Skin epidermis (tissue), 12 donors: Measurements from ENCODE around the gene FMNL3.
"Not testable (repeated sequence)": the region's sequence is repeated elsewhere in the genome, so short reads cannot be mapped to it uniquely, and the experiment has no call there.

ENCODE experiments used
- H3K27ac ChIP-seq, 21 experiments: fragments of 200-600 bp; sonication (generic) in 11 of 21; one replicate each; pipeline ENCODE4 v1.5.0; 2020; ENCODE audit warnings: mild to moderate bottlenecking in 3 of 21, inconsistent platforms in 2 of 21, moderate library complexity in 2 of 21
- H3K4me3 ChIP-seq, 7 experiments: fragments of 200-600 bp; sonication (generic) in 2 of 7; one replicate each; pipeline ENCODE4 v1.5.0; 2020; ENCODE audit warnings: inconsistent platforms in 2 of 7, mild to moderate bottlenecking in 2 of 7, moderate library complexity in 1 of 7

FMNL3 gene

DNA sequence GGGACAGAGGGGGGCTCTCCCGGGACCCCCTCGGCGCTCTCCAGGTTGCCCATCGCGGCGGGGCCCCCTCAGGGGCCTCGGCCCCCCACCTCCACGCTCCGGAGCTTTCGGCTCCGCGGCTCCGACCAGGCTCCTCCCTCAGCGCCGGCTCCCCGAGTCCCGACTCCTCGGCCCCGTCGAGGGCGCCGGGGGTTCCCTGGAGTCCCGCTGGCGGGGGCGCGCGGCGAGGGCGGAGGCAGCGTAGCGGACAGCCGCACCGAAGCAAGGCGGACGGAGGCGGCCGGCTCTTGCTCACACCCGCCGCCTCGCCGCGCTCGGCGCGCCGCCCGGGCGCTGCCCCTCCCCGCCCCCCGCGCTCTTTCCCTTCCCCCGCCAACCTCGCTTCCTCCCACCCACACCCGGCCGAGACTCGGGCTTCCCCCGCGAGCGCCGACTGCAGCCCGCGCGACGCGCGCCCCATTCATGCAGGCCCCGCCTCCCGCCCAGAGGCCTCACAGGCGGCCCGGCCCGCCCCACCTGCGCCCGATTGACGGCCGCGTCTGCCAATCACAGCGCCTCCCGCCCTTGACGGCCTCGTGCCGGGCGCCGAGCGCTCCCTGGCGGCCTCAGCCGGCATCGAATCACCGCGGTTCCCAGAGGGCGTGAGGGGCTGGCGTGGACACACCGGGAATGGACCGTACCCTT lies at the start of gene FMNL3:
FMNL3 (minus strand) TSS at position 278 of the 684 bp plus-strand sequence; CDS start at position 53, 225 bp downstream.
- peak within 1 kb of the TSS; percentile 59 to 98 (median 93) for H3K27ac ChIP-seq

GRCh38 chr12:49750996-49751393 lies 43.8 kb upstream of the FMNL3 start:
- Histone ChIP-seq H3K4me3 (no peak overlapping the region), H3K27ac (peak overlapping the region in 1 of 21 experiments; percentile 31)

More for the DNA sequence above, at the start of gene FMNL3:
- peak within 1 kb of the TSS; percentile 64 to 95 (median 87) for H3K4me3 ChIP-seq

GRCh38 chr12:49750027-49750995 lies 43.1 kb upstream of the FMNL3 start:
- Histone ChIP-seq H3K4me3 (no peak overlapping the region), H3K27ac (peak overlapping the region in 1 of 21 experiments; percentile 31)

DNA sequence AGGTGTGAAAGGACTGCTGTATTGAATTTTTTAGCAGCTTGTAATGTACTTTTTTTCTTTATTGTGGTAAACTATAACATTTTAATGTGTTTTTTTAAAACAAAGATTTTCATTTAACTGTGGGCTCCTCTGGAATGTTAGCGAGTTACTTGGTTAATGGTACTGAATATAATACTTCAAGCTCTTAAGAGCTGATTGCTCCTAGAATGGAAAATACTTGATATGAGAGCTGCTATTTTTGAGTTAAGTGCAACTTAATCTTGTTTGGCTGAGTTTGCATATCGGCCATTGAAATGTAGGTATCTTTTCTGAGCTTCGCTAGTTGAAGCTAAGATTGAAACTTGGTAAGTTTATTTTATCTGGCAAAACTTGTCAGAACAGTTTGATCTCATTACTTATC lies 41.6 kb upstream of the FMNL3 start:
- Histone ChIP-seq H3K27ac (no peak overlapping the region), H3K4me3 (no peak overlapping the region)

DNA sequence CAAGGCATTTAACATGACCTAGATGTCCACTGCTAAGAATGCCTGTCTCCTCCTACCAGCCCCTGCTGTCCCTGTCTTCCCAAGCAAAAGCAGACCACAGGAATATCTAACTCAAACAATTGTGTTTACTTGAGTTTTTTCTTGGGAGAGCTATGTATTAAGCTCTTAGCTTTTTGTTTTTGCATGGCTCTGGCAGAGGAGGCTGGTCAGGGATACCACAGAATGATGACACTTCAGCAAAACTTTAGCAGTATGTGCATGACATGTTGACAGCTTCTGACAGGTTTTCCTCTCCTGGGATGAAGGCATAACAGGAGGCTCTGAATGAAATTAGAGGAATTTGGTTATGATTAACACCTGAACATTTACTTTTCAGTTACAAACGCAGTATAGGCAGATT lies 41.1 kb upstream of the FMNL3 start:
- no peak overlapping the region for H3K4me3 ChIP-seq
- no peak overlapping the region for H3K27ac ChIP-seq

- H3K4me3 ChIP-seq = no peak overlapping the region
- no peak overlapping the region for H3K27ac ChIP-seq
Measured at GRCh38 chr12:49744363-49744885, 37.2 kb upstream of the FMNL3 start.

DNA sequence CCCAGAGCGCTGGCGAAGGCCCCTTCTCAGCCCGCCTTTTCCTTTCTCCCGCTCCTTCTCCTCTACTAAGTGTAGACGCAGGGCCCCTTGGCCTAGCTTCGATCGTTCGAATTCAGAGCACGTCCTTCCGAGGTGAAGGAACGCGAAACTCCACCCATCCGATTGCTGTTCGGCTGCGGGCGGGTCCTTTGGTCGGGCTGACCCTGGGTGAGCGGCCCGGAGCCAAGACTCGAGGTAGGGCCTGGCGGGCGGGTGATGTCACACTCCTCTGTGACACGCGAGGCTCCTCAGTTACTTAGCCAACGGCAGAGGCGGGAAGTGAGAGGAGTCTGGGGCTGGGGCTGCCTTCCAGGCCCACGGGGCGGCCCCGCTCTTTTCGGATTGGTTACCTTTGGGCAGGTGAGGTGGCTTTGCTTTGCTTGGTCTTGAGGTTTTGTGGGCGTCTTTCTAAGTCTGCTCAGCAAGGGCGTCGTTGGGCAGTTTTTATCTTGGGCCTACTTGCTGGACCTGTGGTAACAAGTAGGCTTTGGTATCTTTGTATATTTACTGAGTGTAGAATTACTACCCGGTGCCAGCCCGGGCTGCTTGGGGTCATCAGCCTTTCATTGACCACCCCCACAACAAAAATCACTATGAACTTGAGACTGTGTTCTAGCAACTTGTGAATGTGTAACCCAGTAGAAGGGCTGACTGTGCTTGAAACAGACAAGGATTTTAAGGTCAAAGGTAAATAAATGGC lies 34.8 kb upstream of the FMNL3 start:
- Histone ChIP-seq H3K4me3 (peak overlapping the region; percentile 66 to 85 (median 75)), H3K27ac (peak overlapping the region; percentile 52 to 99 (median 98))

- Histone ChIP-seq H3K27ac (peak within 1 kb of the TSS; percentile 52 to 99 (median 98)), H3K4me3 (peak within 1 kb of the TSS; percentile 66 to 85 (median 75))
Measured at GRCh38 chr12:49740930-49741881, 34.0 kb upstream of the FMNL3 start, which contains the start of gene TMBIM6. TSS of gene TMBIM6 (plus strand) at chr12:49741557. CDS start at chr12:49752494, 10,937 bp downstream.

GRCh38 chr12:49740277-49740676 lies 33.1 kb upstream of the FMNL3 start:
- not testable (repeated sequence) for H3K4me3 ChIP-seq

DNA sequence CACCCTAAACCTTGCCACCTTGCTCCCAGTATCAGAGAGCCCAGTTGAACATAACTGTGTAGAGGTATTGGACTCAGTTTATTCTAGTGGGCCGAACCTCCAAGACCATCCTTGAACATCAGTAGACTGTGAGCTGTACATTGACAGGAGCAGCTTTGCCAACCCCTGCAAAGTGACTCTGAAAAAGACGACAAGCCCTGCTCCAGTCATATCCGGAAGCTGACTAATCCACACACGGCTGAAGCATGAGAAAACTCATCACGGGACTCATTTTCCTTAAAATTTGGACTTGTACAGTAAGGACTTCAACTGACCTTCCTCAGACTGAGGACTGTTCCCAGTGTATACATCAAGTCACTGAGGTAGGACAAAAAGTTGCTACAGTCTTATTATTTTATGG lies 31.5 kb upstream of the FMNL3 start:
- H3K27ac ChIP-seq, H3K4me3 ChIP-seq: not testable (repeated sequence)

More at GRCh38 chr12:49740277-49740676, 33.1 kb upstream of the FMNL3 start:
- not testable (repeated sequence) for H3K27ac ChIP-seq

DNA sequence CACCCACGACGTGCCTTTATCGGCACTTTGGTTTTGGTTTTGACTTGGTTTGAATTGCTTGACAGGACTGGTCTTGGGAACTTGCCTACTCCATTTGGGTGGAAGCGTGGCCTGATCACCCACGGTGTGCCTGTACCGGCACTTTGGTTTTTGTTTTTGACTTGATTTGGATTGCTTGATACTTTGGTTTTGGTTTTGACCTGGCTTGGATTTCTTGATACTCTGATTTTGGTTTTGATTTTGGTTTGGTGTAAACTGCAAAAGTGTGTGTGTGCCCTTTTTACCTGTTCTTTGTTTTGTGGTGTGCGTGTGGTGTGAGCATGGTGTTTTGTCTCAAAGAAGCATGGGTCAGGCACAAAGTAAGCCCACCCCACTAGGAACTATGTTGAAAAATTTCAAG lies 27.7 kb upstream of the FMNL3 start:
- H3K27ac ChIP-seq, H3K4me3 ChIP-seq: not testable (repeated sequence)

DNA sequence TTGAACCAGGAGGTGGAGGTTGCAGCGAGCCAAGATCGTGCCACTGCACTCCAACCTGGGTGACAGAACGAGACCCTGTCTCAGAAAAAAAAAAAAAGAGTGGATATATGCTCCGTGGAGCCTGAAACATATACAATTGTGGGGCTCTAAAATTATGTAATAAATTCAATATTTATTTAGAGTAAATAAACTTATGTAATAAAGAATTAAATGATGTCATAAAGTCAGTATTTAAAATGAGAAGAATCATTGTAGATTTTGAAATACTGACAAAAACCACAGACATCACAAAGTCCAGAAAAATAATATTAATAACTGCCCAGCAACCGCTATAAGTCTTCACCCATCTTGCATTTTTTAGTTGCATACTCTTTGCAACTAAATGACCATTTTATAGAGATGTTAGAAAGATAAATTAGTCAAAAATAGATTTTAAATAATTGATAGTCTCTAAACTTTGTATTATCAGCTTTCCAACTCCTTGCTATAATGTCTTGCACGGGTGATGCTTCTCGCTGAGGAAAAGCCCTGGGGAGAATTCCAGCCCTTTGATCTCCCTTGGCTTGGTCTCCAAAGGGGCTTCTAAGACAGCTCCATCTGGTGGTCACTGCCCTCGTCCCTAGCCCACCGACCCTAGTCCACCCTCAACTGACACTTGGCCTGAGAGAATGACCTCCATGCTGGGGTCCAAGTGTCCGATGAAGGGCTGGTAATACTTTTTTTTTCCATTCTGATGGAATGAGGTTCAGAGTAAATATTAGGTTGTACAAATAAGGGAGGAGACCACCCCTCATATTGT lies 26.2 kb upstream of the FMNL3 start:
- H3K4me3 ChIP-seq = no peak overlapping the region
- H3K27ac ChIP-seq = no peak overlapping the region

DNA sequence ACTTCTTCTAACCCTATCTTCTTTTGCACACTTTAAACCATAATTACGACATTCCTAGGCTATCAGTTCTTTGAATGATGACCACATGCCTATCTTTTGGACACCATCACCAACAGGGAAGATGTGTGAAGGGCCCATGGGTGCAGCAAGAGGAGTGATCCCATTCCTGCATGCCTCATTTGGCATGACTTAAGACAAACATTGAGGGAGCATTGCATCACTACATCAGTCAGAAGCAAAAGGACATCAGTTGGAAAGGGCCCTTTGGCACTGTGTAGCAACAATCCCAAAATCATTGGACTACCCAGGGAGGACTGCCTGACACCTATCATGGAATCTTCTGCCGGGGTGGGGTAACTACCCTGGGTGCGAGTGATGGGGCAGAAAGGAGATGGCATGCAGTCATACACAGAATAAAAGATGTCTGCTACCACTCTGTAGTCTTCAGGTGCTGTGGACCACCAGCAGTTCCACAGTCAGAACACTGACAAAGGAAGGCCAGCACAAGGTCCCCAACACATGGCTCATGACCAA lies 23.4 kb upstream of the FMNL3 start:
- Histone ChIP-seq H3K27ac (no peak overlapping the region), H3K4me3 (no peak overlapping the region)

GRCh38 chr12:49730050-49730449 lies 22.8 kb upstream of the FMNL3 start:
- Histone ChIP-seq H3K27ac (no peak overlapping the region), H3K4me3 (no peak overlapping the region)

DNA sequence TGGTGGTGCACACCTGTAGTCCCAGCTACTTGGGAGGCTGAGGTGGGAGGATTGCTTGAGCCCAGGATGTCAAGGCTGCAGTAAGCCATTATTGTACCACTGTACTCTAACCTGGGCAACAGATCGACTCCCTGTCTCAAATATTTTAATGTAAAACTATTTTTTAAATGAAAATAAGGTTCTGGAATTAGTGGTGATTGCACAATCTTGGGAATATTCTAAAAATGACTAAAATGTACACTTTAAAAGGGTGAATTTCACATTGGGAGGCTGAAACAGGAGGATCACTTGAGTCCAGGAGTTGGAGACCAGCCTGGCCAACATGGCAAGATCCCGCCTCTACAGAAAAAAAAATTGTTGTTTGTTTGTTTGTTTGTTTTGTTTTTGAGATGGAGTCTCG lies 21.2 kb upstream of the FMNL3 start:
- no peak overlapping the region for H3K4me3 ChIP-seq
- H3K27ac ChIP-seq = no peak overlapping the region

- not testable (repeated sequence) for H3K4me3 ChIP-seq, H3K27ac ChIP-seq
Measured at GRCh38 chr12:49721355-49721754, 14.2 kb upstream of the FMNL3 start.

DNA sequence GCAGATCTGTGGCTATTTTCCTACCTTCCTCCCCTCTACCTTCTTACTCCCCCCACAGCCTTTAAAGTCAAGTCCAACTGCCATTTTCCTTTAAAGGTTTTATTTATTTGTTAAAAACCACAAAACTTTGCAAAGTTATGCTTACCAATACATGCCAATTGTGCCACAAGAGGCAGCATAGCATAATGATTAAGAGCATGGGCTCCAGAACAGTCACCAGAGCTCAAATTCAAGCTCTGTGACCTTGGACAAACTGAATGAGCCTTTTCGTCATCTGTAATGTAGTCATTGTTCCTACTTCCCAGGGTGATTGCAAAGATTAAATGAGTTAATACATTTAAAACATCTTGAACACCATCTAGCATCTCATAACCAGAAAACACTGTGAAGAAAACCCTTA lies 13.0 kb upstream of the FMNL3 start:
- H3K27ac ChIP-seq = no peak overlapping the region

DNA sequence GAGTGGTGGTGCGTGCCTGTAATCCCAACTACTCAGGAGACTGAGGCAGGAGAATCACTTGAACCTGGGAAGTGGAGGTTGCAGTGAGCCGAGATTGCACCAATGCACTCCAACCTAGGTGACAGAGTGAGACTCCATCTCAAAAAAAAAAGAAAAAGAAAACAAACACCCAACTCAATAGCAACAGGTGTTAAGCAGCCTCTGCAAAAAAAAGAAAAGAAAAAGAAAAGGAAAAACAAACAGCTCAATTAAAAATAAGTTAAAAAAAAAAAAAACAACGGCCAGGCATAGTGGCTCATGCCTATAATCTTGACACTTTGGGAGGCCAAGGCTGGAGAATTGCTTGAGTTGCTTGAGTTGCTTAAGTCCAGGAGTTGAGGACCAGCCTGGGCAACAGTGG lies 10.6 kb upstream of the FMNL3 start:
- not testable (repeated sequence) for H3K4me3 ChIP-seq, H3K27ac ChIP-seq

More for the DNA sequence above, 13.0 kb upstream of the FMNL3 start:
- H3K4me3 ChIP-seq = no peak overlapping the region
